HCT116 (cell line): ENCODE data around the gene GLRA3. TPM values are rescaled to one million over a fixed set of nuclear protein-coding genes. Genes with fewer than 3 reads are reported as not detected.

Experiments
- ATAC-seq: fragments of 200-7000 bp; cut with Tn5 transposase; 2 replicates; pipeline ENCODE4 v1.9.1; 2020; ENCODE audit warnings: mild to moderate bottlenecking, moderate library complexity
- BruUV-seq: library from RNA; stranded (reverse); fragments of 400-500 nt; replicated peaks from 2 replicates; lab custom pipeline; 2021; lab: Mats Ljungman, UMichigan
- CTCF ChIA-PET: fragments of 300-600 bp; sonication (Branson Sonifier 250); formaldehyde crosslinking; loops from one replicate; lab custom pipeline; 2021; ENCODE audit warnings: antibody characterized with exemption; lab: Charles Lee
- POLR2A ChIA-PET: fragments of 300-600, 350-600 bp; sonication (Branson Sonifier 250); formaldehyde crosslinking; loops from one replicate; lab custom pipeline; 2021; ENCODE audit warnings: antibody characterized with exemption; lab: Charles Lee
- RAD21 ChIA-PET, 2 experiments: fragments of 300-600 bp; sonication (Branson Sonifier 250); formaldehyde crosslinking; loops; one replicate each; lab custom pipeline; 2023; ENCODE audit warnings: low total read pairs in 2 of 2; ENCODE audit not compliant: uncharacterized antibody in 2 of 2, unreplicated experiment in 2 of 2, low non-redundant PET in 1 of 2; lab: Charles Lee
- DNase-seq: peaks from one replicate; pipeline ENCODE4 v3.0.0-alpha.2; 2010; ENCODE audit warnings: low read depth, low spot score
- H2AFZ ChIP-seq: fragments of 200-600 bp; shearing (Covaris generic), sonication (generic); 2 replicates; pipeline ENCODE4 v1.6.1; 2017; ENCODE audit warnings: low read depth, mixed run types, mixed read lengths, antibody characterized with exemption, low read length; ENCODE audit not compliant: poor library complexity, severe bottlenecking
- H3K27ac ChIP-seq: 2 replicates; pipeline ENCODE4 v1.5.1; 2012; ENCODE audit warnings: low read depth, low read length
- H3K27me3 ChIP-seq: fragments of 200-600 bp; sonication (generic); 2 replicates; pipeline ENCODE4 v1.6.1; 2016; ENCODE audit warnings: mixed run types, low read length, mixed read lengths; ENCODE audit not compliant: insufficient read depth
- H3K36me3 ChIP-seq, 2 experiments: fragments of 200-500 bp in 1 of 2; fragments of 200-600 bp in 1 of 2; sonication (Bioruptor generic) in 1 of 2; sonication (generic) in 1 of 2; 2 replicates each; pipeline versions ENCODE4 v1.5.1 to v1.6.1; 2014 to 2016; ENCODE audit warnings: low read length in 2 of 2, inconsistent platforms in 1 of 2, mixed read lengths in 1 of 2, mixed run types in 1 of 2; ENCODE audit not compliant: insufficient read depth in 2 of 2, control insufficient read depth in 1 of 2
- H3K4me1 ChIP-seq, 2 experiments: fragments of 200-600 bp in 1 of 2; sonication (generic) in 1 of 2; 2 replicates each; pipeline versions ENCODE4 v1.5.1 to v1.6.1; 2012 to 2017; ENCODE audit warnings: low read length in 2 of 2, inconsistent platforms in 1 of 2, mild to moderate bottlenecking in 1 of 2, mixed read lengths in 1 of 2, mixed run types in 1 of 2, moderate library complexity in 1 of 2; ENCODE audit not compliant: insufficient read depth in 2 of 2, control insufficient read depth in 1 of 2
- H3K4me2 ChIP-seq: fragments of 200-600 bp; sonication (generic); 2 replicates; pipeline ENCODE4 v1.6.1; 2017; ENCODE audit warnings: mixed run types, low read length, mixed read lengths
- H3K4me3 ChIP-seq, 2 experiments: fragments of 200-600 bp in 1 of 2; sonication (generic) in 1 of 2; replicated peaks in 1 of 2; 2 replicates each; pipeline ENCODE4 v1.5.1; 2011 to 2016; ENCODE audit warnings: low read length in 2 of 2, control low read depth in 1 of 2, low read depth in 1 of 2, mild to moderate bottlenecking in 1 of 2, mixed read lengths in 1 of 2, mixed run types in 1 of 2
- H3K79me2 ChIP-seq: fragments of 200-600 bp; sonication (generic); 2 replicates; pipeline ENCODE4 v1.6.1; 2017; ENCODE audit warnings: mild to moderate bottlenecking, mixed run types, low read length, moderate library complexity, mixed read lengths; ENCODE audit not compliant: insufficient read depth
- H3K9ac ChIP-seq: fragments of 200-600 bp; sonication (generic); 2 replicates; pipeline ENCODE4 v1.6.1; 2016; ENCODE audit warnings: low read length, mixed read lengths
- H3K9me2 ChIP-seq: fragments of 200-600 bp; sonication (generic), shearing (Covaris generic); 2 replicates; pipeline ENCODE4 v1.6.1; 2017; ENCODE audit warnings: mixed run types, mild to moderate bottlenecking, moderate library complexity; ENCODE audit not compliant: insufficient read depth
- H3K9me3 ChIP-seq, 2 experiments: fragments of 200-500 bp in 1 of 2; fragments of 200-600 bp in 1 of 2; sonication (Bioruptor generic) in 1 of 2; sonication (generic) in 1 of 2; 2 replicates each; pipeline ENCODE4 v1.6.1; 2014 to 2017; ENCODE audit warnings: low read length in 2 of 2, mixed read lengths in 2 of 2, inconsistent platforms in 1 of 2, low read depth in 1 of 2, mild to moderate bottlenecking in 1 of 2, mixed run types in 1 of 2, moderate library complexity in 1 of 2; ENCODE audit not compliant: control insufficient read depth in 1 of 2, insufficient read depth in 1 of 2
- H4K20me1 ChIP-seq: fragments of 200-600 bp; sonication (generic), shearing (Covaris generic); 2 replicates; pipeline ENCODE4 v1.6.1; 2017; ENCODE audit warnings: mixed run types, mild to moderate bottlenecking, moderate library complexity; ENCODE audit not compliant: insufficient read depth
- CBX3 ChIP-seq: IDR thresholded peaks from 2 replicates; pipeline ENCODE4 v1.6.1; 2012; ENCODE audit warnings: low read depth
- CTCF ChIP-seq, 3 experiments: fragments of 200-600 bp in 1 of 3; sonication (generic) in 1 of 3; IDR thresholded peaks in 2 of 3; conservative IDR thresholded peaks in 1 of 3; 2 replicates each; pipeline ENCODE4 v1.5.1; 2012 to 2017; ENCODE audit warnings: low read depth in 2 of 3, low read length in 2 of 3, antibody characterized with exemption in 1 of 3, borderline replicate concordance in 1 of 3, control low read depth in 1 of 3, mild to moderate bottlenecking in 1 of 3, mixed read lengths in 1 of 3, mixed run types in 1 of 3, moderate library complexity in 1 of 3; ENCODE audit not compliant: insufficient read depth in 1 of 3
- EGR1 ChIP-seq: IDR thresholded peaks from 2 replicates; pipeline ENCODE4 v1.6.1; 2012; ENCODE audit warnings: low read depth
- ELF1 ChIP-seq: IDR thresholded peaks from 2 replicates; pipeline ENCODE4 v1.6.1; 2012; ENCODE audit warnings: low read depth, borderline replicate concordance
- EZH2phosphoT487 ChIP-seq: fragments of 200-600 bp; IDR thresholded peaks from 2 replicates; pipeline ENCODE4 v1.6.1; 2018; ENCODE audit warnings: antibody characterized with exemption, borderline replicate concordance
- MAX ChIP-seq: IDR thresholded peaks from 2 replicates; pipeline ENCODE4 v1.6.1; 2012
- RAD21 ChIP-seq: IDR thresholded peaks from 2 replicates; pipeline ENCODE4 v1.6.1; 2012; ENCODE audit warnings: low read depth, mild to moderate bottlenecking
- REST ChIP-seq: IDR thresholded peaks from 2 replicates; pipeline ENCODE4 v1.6.1; 2012; ENCODE audit warnings: low read depth
- SP1 ChIP-seq: IDR thresholded peaks from 2 replicates; pipeline ENCODE4 v1.6.1; 2012; ENCODE audit warnings: low read depth
- YY1 ChIP-seq: IDR thresholded peaks from 2 replicates; pipeline ENCODE4 v1.6.1; 2011; ENCODE audit warnings: low read length, low read depth, moderate library complexity, mild to moderate bottlenecking; ENCODE audit not compliant: insufficient replicate concordance; ENCODE audit errors: extremely low read depth
- ZFX ChIP-seq: fragments of 450-650 bp; IDR thresholded peaks from 2 replicates; pipeline ENCODE4 v1.6.1; 2017
- ZNF274 ChIP-seq: fragments of 200-500 bp; sonication (Bioruptor generic); IDR thresholded peaks from 2 replicates; pipeline ENCODE4 v1.6.1; 2014; ENCODE audit warnings: mild to moderate bottlenecking, low read depth, low read length, inconsistent platforms
- intact Hi-C: fragments of 100-400 bp; cut with micrococcal nuclease; formaldehyde crosslinking; loops from 2 replicates; pipeline ENCODE4 v1.10.0; 2022
- total RNA-seq: library from RNA; stranded (reverse); gene quantifications from one replicate; pipeline ENCODE4 v1.2.1, GENCODE V29; 2021; ENCODE audit not compliant: unreplicated experiment

The GLRA3 gene
- total RNA-seq, 1 experiment from 2014 or later, result not detected

- no peak for TF ChIP-seq CTCF (IDR thresholded peaks at IDR 0.05 in 2 of 3, conservative IDR thresholded peaks at IDR 0.05 in 1 of 3; ENCODE audit: borderline replicate concordance in 1 of 3, insufficient read depth in 1 of 3, low read depth in 2 of 3, low read length in 2 of 3)
- TF ChIP-seq CBX3, result no peak
- TF ChIP-seq, all 23 proteins: peak for 0
Observed at GRCh38 chr4:174734181-174734580, 94.9 kb downstream of the GLRA3 start (continued).

GRCh38 chr4:174717828-174718227 lies 111.2 kb downstream of the GLRA3 start:
- intact Hi-C loops, result no loop called here
- ChIA-PET POLR2A (no interaction called here), CTCF (no interaction called here), RAD21 (no interaction called here)
- DNase-seq (no peak), ATAC-seq (no peak)
- H3K4me3 ChIP-seq, result no peak overlapping the region
- no peaks in the 10 kb centered on the region for H3K9me3 ChIP-seq
- BruUV-seq, result no TSS peak
- TF ChIP-seq SP1 (no peak), ELF1 (no peak), ZFX (no peak), EZH2phosphoT487 (no peak), REST (no peak), YY1 (no peak), ZNF274 (no peak), MAX (no peak), EGR1 (no peak), RAD21 (no peak)
- no peak overlapping the region for H3K4me2 ChIP-seq
- H3K9ac ChIP-seq, result no peak overlapping the region
- H2AFZ ChIP-seq, result no peak overlapping the region
- H4K20me1 ChIP-seq, result no peaks in the 10 kb centered on the region
- H3K27me3 ChIP-seq, result no peaks in the 10 kb centered on the region
- no peaks in the 10 kb centered on the region for H3K36me3 ChIP-seq
- no peaks in the 10 kb centered on the region for H3K4me1 ChIP-seq
- H3K9me2 ChIP-seq, result no peaks in the 10 kb centered on the region
- H3K79me2 ChIP-seq, result no peaks in the 10 kb centered on the region
- no peak overlapping the region for H3K27ac ChIP-seq
